ENCODE measurements around the gene APP.
A peak's percentile ranks its signal among the peaks of the same experiment; 100 is the strongest.
"Not testable (repeated sequence)": the region's sequence is repeated elsewhere in the genome, so short reads cannot be mapped to it uniquely, and the experiment has no call there.

Gene APP

DNA sequence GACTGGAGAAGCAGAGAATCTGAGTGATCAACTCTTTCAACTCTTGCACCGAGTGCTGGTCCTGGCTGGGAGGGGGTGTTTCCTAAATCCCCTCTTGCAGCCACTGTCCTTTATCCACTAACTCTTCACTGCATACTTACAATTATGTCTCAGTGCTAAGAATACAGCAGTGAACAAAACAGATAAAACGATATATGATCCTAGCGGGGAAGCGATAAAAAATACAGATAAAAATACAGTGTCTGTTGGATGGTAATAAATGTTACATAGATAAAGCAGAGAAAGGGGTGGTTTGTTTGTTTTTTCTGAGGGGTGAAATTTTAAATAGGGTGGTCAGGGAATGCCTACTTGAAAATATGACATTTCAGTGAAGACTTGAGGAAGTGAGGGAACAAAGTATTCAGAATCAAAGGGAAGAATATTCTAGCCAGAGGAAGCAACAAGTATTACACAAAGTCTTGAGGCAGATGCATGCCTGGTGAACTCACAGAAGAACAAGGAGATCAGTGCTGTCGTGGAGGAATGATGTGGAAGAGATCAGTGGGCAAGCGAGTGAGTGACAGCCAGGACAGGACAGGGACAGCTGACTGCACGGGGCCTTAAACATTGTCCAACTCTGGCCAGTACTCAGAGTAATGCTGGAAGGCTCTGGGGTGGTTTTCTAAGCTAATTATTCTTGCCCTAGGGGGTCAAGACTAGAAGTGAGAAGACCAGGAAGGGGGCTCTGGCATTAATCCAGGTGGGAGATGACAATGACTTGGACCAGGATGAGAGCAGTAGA, 110.0 kb downstream of the APP start:
- DNase-seq: no peak

DNA sequence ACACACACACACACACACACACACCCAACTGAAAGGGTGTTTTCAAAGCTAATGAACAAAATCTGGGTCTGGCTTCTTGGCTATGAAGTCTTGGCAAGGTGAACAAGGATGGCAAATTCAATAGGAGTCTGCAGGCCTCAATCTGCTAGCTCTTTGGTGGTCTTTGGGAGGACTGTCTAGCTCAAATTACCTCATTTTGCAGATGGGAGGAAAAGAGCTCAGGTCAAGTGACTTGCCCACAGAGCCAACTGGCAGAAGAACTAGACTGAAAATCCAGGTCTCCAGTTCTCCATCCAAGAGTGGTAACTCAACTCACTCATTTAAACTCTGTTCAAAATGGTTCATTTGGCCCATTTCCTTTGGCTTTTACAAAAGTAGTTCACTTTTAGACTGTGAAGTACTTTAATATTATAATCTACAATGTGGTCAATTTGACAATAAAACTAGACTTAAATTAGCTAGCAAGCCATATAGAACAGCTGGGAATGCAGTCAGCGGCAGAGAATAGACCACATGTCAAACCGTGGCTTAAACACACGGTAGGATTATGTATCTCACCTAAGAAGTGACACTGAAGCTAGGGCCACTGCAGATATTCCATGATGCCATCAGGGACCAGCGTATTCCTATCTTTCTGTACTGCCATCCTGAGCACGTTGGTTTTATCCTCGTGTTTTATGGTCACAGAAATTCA, 112.9 kb downstream of the APP start:
- no peak for DNase-seq

DNA sequence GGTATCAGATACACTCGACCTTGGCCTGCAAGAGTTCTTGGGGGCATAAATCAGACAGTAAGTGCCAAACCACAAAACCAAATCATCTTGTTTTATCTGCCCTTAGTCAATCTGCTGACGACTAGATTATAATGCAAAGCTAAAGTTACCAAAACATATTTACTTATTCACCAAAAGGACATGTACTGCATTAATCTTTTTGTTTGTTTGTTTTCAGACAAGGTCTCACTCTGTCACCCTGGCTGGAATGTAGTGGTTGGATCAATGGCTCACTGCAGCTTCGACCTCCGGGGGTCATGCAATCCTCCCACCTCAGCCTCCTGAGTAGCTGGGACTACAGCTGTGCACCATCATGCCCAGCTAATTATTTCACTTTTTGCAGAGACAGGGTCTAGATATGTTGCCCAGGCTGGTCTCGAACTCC, 114.7 kb downstream of the APP start:
- DNase-seq: no peak

DNA sequence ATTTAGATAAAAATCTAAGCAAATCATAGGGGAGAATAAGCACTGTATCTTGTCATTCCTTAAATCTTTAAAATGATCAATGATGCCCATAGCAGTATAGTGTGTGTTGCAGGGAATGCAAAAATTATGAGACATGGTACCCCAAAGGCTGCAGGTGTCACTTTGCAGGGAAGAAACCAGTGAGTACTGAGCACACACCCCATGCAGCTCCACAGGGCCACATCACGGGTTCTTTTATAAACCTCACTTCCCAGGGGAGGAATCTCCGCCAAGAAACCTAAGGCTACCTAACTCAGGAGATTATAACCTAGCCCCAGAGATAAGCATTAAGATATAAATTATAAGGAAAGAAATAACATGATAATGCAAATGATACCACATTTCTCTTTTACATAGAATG, 115.6 kb downstream of the APP start:
- DNase-seq: no peak

DNA sequence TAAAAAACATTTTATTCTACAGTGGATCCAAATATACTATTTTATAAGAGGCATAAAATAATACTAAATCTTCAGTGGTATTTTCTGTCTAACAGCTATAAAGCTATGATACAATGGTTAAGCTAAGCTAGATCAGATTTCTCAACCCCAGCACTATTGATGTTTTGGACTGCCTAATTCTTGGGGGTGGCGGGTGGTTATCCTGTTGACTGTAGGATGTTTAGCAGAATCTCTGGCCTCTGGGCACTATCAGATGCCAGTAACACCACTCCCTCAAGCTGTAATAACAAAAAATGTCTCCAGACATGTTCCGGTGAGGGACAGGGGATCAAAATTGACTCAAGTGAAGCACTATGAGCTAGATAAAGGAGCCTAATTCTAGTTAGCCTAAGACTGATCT, 118.5 kb downstream of the APP start:
- no peak for DNase-seq

DNA sequence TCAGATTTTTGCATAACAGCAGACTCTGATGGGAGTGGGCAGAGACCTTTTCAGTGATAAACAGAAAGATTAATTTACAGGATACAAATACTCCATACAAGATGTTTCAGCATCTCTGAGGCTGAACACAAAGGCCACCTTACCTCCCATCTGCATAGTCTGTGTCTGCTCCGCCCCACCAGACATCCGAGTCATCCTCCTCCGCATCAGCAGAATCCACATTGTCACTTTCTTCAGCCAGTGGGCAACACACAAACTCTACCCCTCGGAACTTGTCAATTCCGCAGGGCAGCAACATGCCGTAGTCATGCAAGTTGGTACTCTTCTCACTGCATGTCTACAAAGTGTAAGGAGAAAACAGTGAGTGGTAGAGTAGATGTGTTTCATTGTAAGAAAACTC, 119.7 kb downstream of the APP start:
- DNase-seq: no peak

DNA sequence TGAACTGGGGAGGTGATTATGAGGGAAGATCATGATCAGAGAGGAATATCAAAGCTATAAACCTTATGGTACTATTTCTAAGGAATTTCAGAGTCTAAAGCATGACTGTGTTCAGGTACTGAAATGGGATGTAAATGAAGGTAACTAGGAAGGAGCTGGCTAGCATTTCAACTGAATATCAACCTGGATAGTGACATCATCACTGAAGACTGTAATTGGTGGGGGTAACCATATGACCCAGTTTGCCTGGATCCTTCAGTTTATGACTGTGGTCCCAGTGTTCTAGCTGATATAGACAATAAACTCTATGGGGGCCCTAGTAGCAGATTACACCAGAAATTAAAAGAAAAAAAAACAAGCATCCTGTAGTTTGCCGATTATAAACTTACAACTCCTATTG, 120.8 kb downstream of the APP start:
- DNase-seq: no peak

DNA sequence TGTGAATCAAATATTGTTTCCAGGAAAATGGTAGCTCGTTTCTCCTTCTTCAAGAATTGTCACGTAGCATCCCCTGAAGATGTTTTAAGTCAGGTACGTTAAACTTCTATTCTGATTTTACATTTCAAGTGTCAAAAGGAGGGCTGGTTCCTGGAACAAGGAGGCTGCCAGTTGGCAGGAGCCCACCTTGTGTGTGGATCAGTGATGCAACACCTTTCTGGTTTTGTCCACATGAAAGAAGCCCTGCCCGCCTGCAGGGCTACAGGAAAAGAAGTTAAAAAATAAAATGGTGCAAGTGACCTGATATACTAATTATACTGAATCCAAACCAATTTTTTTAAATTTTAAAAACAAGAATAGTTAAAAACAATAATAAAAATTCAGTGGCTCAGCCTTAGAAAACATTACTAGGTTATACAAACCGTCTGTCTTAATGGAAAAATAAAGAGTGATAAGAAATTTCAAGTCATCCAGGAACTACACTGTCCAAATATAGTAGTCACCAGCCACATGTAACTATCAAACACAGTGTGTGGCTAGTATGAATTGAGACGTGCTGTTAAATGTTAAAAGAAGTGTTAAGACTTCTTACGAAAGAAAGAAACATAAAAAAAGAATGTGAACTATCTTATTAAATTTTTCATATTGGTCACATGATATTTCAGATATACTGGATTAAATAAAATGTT, 123.1 kb downstream of the APP start:
- no peak for DNase-seq

DNA sequence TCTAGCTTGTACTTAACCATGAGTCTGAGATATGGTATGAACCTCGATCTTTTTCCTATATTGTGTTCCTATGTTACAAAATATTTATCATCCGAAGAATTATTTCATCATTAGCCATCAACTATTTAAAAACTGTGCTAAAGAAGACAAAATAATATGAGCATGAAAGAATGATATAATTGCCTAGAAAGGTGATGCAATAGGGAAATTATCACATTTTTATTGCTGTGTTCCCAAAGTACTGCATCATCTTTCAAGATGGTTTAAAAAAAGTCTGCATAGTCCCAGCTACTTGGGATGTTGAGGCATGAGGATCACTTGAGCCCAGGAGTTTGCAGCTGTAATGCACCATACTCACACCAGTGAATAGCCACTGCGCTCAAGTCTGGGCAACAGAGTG, 126.7 kb downstream of the APP start:
- no peak for DNase-seq

DNA sequence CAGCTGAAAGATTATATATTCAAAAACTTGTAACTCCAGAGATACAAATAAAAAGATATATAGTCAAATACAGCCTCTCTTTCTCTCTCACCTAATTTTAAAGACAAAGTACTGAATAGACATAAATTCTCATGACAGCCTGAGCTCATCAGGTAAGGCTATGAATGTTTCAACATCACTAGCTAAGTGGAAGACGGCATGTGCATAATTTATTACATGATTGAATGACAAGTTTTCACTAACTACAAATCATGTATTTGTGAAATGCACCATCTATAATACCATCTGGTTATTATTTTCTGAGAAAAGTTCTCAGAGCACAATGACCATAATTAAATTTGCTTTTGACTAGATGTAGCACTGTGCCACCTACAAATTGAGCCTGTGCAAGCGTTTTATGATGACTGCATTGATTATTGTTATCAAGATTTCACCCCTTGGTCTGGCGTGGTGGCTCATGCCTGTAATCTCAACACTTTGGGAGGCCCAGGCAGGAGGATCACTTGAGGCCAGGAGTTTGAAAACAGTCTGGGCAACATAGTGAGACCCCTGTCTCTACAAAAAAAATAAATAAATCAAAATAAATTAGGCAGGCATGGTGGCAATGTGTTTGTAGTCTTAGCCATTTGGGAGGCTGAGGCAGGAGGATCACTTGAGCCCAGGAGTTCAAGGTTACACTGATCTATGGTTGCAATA, 128.2 kb downstream of the APP start:
- DNase-seq: no peak

DNA sequence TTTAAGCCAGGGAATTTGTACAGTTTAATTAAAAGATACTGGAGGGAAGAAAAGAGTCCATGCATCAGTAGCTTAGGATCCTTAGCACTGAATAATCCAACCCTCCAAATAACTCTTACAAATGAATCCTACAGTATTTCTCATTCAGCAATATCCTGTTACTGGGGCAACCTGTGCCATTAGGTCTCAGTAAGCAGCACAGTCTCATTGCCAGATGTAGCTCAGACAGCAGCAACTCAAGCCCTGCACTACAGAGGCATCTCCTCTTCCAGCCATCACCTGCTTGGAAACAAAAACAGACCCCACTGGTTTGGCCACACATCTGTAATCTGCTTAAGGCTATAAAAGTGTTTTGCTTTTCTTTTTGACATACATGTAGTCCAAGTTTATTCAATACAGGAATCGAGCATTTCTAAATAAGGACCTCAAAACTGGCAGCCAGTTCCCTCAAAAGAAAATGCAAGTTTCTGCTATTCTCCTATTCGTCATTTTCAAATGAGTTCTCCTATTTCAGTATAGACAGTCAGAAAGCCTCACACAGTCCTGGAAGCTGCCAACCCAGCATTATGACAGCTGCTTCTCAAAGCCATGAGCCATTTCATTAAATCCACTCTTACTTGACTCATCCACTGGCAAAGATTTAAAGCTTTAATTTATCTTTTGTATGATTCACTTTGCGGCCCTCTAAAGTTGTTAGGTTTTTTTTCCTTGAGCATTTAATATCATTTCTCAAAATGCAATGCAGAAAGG, 129.0 kb downstream of the APP start:
- DNase-seq: peak in 1 of 2 experiments; percentile 6

DNA sequence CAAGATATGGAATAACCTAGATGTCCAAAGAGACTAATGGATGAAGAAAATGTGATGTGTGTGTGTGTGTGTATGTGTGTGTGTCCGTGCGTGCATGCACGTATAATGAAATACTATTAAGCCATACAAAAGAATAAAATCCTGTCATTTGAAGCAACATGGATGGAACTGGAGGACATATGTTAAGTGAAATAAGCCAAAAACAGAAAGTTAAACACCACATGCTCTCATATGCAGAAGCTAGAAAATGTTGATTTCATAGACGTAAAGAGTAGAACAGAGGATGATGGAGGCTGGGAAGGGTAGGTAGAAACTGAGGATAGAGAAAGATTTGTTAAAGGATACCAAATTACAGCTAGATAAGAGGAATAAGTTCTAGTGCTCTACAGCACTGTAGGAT, 133.7 kb downstream of the APP start:
- no peak for DNase-seq

DNA sequence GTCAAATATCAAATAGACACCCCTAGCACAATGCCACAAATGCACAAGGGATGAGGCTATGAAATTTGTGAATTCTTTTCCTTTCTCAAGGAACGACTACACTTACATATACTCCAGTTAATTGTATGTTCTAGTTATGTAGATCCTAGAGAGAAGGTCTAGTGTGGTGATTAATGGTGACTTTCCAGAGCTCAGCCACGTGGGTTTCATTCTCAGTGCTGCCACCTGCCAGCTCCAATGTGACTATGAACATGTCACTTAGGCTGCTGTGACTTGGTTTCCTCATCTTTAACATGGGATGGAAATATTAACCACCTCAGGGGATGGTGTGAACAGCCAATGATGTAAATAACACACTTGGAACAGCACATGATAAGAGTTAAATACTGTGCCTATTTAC, 138.3 kb downstream of the APP start:
- no peak for DNase-seq

DNA sequence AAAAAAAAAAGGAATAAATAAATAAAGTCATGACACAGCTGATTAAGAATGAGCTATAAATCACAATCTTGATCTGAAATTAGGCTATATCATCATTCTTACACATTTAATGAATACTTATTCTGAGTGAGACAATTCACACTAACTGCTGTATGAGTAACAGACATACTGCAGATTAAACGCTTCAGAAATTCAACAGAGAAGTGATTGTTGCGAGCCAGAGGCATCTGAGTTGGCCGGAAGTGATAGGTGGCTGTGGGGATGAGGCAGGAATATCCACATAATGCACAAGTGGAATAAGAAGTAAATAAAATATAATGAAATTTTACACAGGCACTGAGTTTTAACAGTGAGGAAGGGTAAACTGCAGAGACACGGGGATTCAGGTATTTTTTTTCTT, 142.4 kb downstream of the APP start:
- no peak for DNase-seq

DNA sequence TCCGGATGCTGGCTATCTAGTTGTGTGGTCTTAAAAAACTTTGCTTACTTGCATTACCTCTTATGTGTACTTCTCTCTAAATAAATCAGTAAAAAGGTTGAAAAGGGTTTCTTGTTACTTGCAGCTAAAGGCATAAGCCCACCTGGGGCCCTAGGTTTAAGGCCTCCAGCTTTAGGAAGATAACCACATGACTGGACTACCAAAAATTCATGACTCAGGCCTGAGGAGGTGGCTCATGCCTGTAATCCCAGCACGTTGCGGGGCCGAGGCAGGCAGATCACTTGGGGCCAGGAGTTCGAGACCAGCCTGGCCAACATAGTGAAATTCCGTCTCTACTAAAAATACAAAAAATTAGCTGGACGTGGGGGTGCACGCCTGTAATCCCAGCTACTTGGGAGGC, 142.9 kb downstream of the APP start:
- no peak for DNase-seq

DNA sequence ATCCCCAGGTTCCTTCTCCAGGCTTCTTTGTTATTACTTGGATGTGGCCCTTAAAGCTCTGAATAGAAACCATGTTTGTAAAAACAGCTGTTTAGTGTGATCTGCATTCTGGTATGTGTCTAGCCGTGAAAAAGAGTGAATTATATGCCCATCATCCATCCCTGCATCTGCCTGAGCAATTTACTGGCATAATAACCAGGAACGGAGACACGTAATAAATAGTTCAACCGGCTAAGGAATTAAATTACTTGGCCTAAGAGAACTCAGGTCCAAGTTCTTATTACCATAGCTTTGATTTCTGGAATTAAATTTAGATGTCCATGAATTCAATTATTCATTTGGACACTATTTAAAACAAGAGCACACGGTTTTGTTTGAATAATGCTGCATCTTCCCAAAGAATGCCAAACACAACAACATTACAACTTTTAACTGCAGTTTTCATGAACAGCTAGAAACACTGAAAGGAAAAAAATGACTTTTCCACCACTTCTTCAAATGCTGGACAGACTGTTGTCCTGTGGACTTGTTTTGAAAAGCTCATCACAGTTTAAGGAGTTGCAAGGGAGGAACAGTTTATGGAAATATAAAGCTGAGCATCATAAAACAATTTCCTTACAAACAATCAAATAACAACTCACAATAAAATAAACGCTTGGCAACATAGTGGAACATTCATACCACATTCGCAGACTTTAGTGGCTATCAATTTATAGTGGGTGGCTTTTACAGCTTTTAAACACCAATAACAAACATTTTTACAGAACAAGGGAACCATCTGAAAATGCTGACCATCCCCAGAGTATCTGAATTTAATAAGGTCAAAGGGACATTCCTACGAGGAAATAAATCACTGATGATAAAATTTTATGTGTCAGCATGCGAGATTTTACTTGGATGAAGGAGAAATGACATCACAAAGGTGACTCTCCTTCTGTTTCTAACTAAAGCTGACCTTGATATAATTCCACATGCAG, 144.7 kb downstream of the APP start:
- DNase-seq: no peak

DNA sequence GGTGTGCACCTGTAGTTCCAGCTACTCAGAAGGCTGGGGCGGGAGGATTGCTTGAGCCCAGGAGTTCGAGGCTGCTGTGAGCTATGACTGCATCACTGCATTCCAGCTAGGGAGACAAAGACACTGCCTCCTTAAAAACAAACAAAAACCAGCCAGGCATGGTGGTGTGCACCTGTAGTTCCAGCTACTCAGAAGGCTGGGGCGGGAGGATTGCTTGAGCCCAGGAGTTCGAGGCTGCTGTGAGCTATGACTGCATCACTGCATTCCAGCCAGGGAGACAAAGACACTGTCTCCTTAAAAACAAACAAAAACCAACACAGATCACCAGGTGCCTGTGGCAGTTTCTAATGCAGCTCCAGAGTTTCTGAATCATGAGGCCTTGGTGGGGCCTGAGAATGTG, 147.2 kb downstream of the APP start:
- DNase-seq: not testable (repeated sequence)

DNA sequence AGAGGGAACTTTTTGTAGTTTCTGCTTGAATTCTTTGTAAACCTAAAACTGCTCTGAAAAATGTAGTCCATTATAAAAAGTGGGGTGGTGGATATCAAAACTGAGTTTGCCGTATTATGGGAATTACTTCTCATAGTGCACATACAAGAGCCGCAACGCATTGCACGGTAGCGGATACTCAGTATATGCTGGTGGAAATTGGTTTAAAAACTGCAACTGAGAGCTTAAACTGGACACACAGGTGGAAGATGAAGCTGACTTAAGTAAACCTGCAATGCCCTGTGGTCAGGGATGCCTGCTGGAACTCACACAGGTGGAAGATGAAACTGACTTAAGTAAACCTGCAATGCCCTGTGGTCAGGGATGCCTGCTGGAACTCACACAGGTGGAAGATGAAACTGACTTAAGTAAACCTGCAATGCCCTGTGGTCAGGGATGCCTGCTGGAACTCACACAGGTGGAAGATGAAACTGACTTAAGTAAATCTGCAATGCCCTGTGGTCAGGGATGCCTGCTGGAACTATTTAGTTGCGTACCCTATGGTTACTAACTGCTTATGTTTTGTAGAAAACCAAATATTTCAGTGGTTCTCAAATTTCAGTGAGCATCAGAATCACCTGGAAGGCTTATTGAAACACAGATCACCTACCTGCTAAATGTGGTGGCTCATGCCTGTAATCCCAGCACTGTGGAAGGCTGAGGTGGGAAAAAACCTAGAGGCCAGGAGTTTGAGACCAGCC, 147.8 kb downstream of the APP start:
- DNase-seq: not testable (repeated sequence)

DNA sequence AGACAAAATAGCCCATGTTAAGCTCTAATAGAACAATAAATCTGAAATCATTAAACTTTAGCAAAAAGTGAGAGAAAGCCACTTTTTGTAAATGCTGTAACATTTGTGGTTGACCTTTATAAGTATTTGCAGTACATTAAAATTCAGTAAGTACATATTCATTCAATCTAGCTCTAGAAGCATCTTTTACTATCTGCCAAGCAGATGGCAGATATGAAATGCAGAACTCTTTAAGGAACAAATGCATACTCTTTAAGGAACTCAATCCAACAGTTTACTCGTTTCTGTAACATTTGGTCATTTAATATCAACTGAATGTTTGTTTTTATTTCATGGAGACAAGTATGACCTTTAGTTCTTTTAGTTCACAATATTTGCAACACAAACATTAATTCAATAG, 150.1 kb downstream of the APP start:
- DNase-seq: no peak

DNA sequence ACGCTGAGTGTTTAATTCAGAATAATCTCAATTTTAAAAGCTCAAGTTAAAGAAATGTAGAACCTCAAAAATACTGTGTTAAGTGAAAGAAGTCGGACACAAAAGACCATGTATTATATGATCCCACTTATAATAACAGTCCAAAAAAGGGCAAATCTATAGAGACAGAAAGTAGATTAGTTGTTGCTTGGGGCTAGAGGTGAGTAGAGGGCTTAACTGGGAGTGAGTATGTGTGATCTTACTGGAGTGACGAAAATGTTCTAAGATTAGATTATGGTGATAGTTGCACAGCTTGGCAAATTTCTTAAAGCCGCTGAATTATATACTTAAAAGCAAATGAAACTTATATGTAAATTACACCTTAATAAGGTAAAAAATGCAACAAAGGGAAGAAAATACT, 150.5 kb downstream of the APP start:
- DNase-seq: no peak

DNA sequence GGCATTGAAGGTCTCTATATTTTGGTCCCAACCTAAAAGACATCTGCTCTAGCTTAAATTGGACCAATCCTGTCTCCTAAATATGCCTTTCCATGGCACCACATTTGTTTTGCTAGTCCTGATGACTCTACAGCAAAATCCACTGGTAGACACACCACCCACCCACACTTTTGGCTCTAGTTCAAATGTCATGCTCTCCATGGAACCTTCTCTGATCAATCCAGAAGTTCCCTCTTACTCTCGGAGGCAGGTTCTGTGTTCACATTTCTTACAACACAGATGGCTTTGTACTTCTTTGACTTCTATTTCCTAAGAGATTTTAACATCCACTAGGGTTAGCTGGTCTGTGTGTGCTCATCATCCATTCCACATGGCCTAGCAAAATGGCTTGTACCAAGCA, 151.3 kb downstream of the APP start:
- no peak for DNase-seq

Data from NCI-H526 (cell line).